Smooth muscle cell (in vitro differentiated cells): ENCODE results near the gene TMEM86B. TPM values are rescaled to one million over a fixed set of nuclear protein-coding genes. Genes with fewer than 3 reads are reported as not detected.

Source experiments
- DNase-seq: peaks from one replicate; lab custom pipeline; 2025; ENCODE audit not compliant: unreplicated experiment; lab: John Stamatoyannopoulos, UW
- H2AFZ ChIP-seq: fragments of 200-600 bp; sonication (generic); 2 replicates; pipeline ENCODE4 v1.6.0; 2016; ENCODE audit warnings: antibody characterized with exemption, low read depth, mild to moderate bottlenecking
- H3F3A ChIP-seq: fragments of 200-600 bp; sonication (generic); 2 replicates; pipeline ENCODE4 v1.6.0; 2017; ENCODE audit warnings: antibody characterized with exemption, low read depth
- H3K27ac ChIP-seq: fragments of 200-600 bp; sonication (generic); 2 replicates; pipeline ENCODE4 v1.5.1; 2016; ENCODE audit warnings: low read depth, mild to moderate bottlenecking
- H3K27me3 ChIP-seq: fragments of 200-600 bp; sonication (generic); 2 replicates; pipeline ENCODE4 v1.6.1; 2016; ENCODE audit warnings: low read depth, mild to moderate bottlenecking
- H3K36me3 ChIP-seq: fragments of 200-600 bp; sonication (generic); 2 replicates; pipeline ENCODE4 v1.5.1; 2016; ENCODE audit warnings: low read depth
- H3K4me1 ChIP-seq: fragments of 200-600 bp; sonication (generic); 2 replicates; pipeline ENCODE4 v1.5.1; 2016; ENCODE audit warnings: low read depth
- H3K4me2 ChIP-seq: fragments of 200-600 bp; sonication (generic); 2 replicates; pipeline ENCODE4 v1.6.0; 2016; ENCODE audit warnings: mild to moderate bottlenecking
- H3K4me3 ChIP-seq: fragments of 200-600 bp; sonication (generic); 2 replicates; pipeline ENCODE4 v1.5.1; 2016; ENCODE audit warnings: mild to moderate bottlenecking
- H3K79me2 ChIP-seq: fragments of 200-600 bp; sonication (generic); 2 replicates; pipeline ENCODE4 v1.6.0; 2016; ENCODE audit warnings: low read depth, mild to moderate bottlenecking
- H3K9ac ChIP-seq: fragments of 200-600 bp; sonication (generic); 2 replicates; pipeline ENCODE4 v1.6.0; 2016; ENCODE audit warnings: low read depth
- H3K9me3 ChIP-seq: fragments of 200-600 bp; sonication (generic); replicated peaks from 2 replicates; pipeline ENCODE4 v1.5.1; 2016; ENCODE audit warnings: low read depth
- H4K20me1 ChIP-seq: fragments of 200-600 bp; sonication (generic); 2 replicates; pipeline ENCODE4 v1.6.0; 2016; ENCODE audit warnings: low read depth
- CTCF ChIP-seq: fragments of 200-600 bp; sonication (generic); IDR thresholded peaks from 2 replicates; pipeline ENCODE4 v1.5.1; 2017; ENCODE audit warnings: borderline replicate concordance, mild to moderate bottlenecking, antibody characterized with exemption; ENCODE audit not compliant: insufficient read depth, poor library complexity, severe bottlenecking
- WGBS: methylation state at CpG from one replicate; pipeline ENCODE4 v1.1.7; 2016; ENCODE audit warnings: low lambda C conversion rate; 5-methylcytosine and 5-hydroxymethylcytosine counted together
- microRNA-seq: library from miRNA; unstranded; fragments of <30 nt; microRNA quantifications from one replicate; pipeline ENCODE4, GENCODE V29; 2016; ENCODE audit warnings: borderline number of aligned reads
- polyA plus RNA-seq: library from polyadenylated mRNA; unstranded; fragments of >200 nt; fragmentation: Nextera tagmentation; extraction: Ambion mirVana; gene quantifications from 2 replicates; pipeline ENCODE4 v1.2.1, GENCODE V29; 2016
- small RNA-seq: library from RNA; depleted of rRNA; stranded (forward); fragments of <200 nt; gene quantifications from one replicate; pipeline ENCODE3, GENCODE V24; 2014
- total RNA-seq: library from RNA; depleted of rRNA; stranded (reverse); fragments of >200 nt; gene quantifications from 2 replicates; pipeline ENCODE4 v1.2.3, GENCODE V29; 2014

TMEM86B gene
- total and polyA plus RNA-seq, 2 experiments from 2014 or later = 2.1 to 2.6 TPM

DNA sequence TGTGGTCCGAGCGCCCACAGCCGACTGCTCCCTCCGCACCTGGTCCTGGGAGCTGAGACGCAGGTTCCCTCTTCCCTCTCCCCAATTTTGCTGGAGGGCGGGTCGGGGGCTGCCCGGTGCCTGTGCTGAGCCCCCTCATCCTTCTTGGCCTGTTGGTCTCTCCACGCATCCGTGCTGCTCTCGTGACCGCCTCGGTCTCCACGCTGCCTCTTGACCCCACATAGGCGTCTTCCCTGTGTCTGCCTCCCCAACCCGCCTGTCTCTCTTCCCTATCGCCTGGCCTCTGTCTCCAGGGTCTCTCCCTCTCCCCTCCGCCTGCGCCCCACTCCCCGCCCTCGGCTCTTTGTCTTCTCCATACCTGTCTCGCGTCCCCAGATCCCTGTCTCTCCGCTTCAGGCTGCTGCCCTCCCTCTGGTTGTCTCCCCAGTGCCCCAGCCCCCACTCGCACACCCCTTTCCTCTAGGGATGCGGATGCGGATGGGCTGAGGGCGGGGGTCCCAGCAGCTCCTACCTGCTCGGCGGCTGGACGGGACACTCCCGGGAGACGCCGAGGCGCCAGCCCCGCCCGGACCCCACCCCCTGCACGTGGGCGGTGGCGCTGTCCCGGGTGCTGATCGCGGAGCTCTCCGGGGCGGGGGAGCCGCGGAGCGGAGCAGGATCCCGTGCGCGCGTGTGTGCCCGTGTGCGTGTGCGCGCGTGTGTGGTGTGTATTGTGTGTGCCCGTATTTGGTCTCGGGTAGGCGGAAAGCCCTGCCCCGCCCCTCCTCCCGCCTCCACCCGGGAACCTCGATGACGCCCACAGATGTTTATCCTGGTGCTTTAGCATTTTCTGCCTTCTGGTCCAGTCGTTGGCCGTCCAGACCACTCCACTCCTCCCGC, 48.7 kb downstream of the TMEM86B start, which contains the start of gene SYT5:
SYT5 (minus strand) TSS at position 684 of the 879 bp plus-strand sequence. CDS start 1,248 bp downstream, outside the sequence.
- Histone ChIP-seq H3K4me1 (no peaks in the 10 kb centered on the region), H3K27me3 (peaks cover 53% of the 10 kb centered on the region), H3K4me2 (peak within 1 kb of the TSS; percentile 93), H3F3A (no peaks in the 10 kb centered on the region), H4K20me1 (no peaks in the 10 kb centered on the region), H3K4me3 (peak within 1 kb of the TSS; percentile 56), H3K9me3 (no peaks in the 10 kb centered on the region), H3K79me2 (no peaks in the 10 kb centered on the region), H3K36me3 (no peaks in the 10 kb centered on the region), H3K27ac (no peak within 1 kb of the TSS), H2AFZ (no peak within 1 kb of the TSS), H3K9ac (peak within 1 kb of the TSS; percentile 11)
- DNase-seq = peak; percentile 18
- no peak for TF ChIP-seq CTCF
- 4% methylated on average over 49 of the region's 68 CpGs for WGBS

GRCh38 chr19:55178781-55179599, 49.6 kb downstream of the TMEM86B start:
- peaks cover 61% of the 10 kb centered on the region for H3K27me3 ChIP-seq
- no peak for TF ChIP-seq CTCF
- H3K4me1 ChIP-seq = no peaks in the 10 kb centered on the region
- H3K9ac ChIP-seq = peak overlapping the region; percentile 11
- no peaks in the 10 kb centered on the region for H3K9me3 ChIP-seq
- H3K27ac ChIP-seq = no peak overlapping the region
- no peak overlapping the region for H2AFZ ChIP-seq
- H3K36me3 ChIP-seq = no peaks in the 10 kb centered on the region
- WGBS = 7% methylated on average over 61 of the region's 61 CpGs
- peak overlapping the region; percentile 56 for H3K4me3 ChIP-seq
- H3F3A ChIP-seq = no peaks in the 10 kb centered on the region
- no peaks in the 10 kb centered on the region for H4K20me1 ChIP-seq
- peak; percentile 29 for DNase-seq
- peak overlapping the region; percentile 93 for H3K4me2 ChIP-seq
- no peaks in the 10 kb centered on the region for H3K79me2 ChIP-seq

Small RNAs within 50 kb of the gene (microRNA-seq; reads per million reads assigned to microRNA genes)
- gene MIR6802 (2.9 reads per million), gene MIR6803 (8.2 reads per million, percentile 8 among the genes with 10 or more reads in this experiment), gene MIR6804 (8.8 reads per million, percentile 11 among the genes with 10 or more reads in this experiment)

Small RNAs within 50 kb of the gene (small RNA-seq; reads per million reads assigned to genes)
- gene MIR6802 (not detected), gene MIR6803 (not detected), gene MIR6804 (not detected)

Other genes with a start within 250 kb of the TMEM86B start
- gene GP6, start 190.5 kb downstream of the TMEM86B start, total RNA-seq = 0.09 TPM in 1 of 2 replicates, not detected in the other
- gene GP6, start 190.5 kb downstream of the TMEM86B start, polyA plus RNA-seq = 1.8 TPM in 1 of 2 replicates, not detected in the other
- 7.8 and 13.5 TPM in 2 replicates for gene RDH13, start 165.6 kb downstream of the TMEM86B start, total RNA-seq
- gene RDH13, start 165.6 kb downstream of the TMEM86B start, polyA plus RNA-seq = 9.1 and 21.4 TPM in 2 replicates
- 21.4 and 32.9 TPM in 2 replicates for gene EPS8L1, start 152.9 kb downstream of the TMEM86B start, total RNA-seq
- 16.8 and 32.6 TPM in 2 replicates for gene EPS8L1, start 152.9 kb downstream of the TMEM86B start, polyA plus RNA-seq
- gene PPP1R12C, start 111.1 kb downstream of the TMEM86B start, total RNA-seq = 16.8 and 30.5 TPM in 2 replicates
- 26.1 and 32.1 TPM in 2 replicates for gene PPP1R12C, start 111.1 kb downstream of the TMEM86B start, polyA plus RNA-seq
- 24.9 and 27.1 TPM in 2 replicates for gene TNNT1, start 79.6 kb downstream of the TMEM86B start, total RNA-seq
- 24.5 and 54.0 TPM in 2 replicates for gene TNNT1, start 79.6 kb downstream of the TMEM86B start, polyA plus RNA-seq
- gene TNNI3, start 71.0 kb downstream of the TMEM86B start, total RNA-seq = not detected in 2 replicates
- gene TNNI3, start 71.0 kb downstream of the TMEM86B start, polyA plus RNA-seq = 1.8 and 3.0 TPM in 2 replicates
- gene DNAAF3, start 62.1 kb downstream of the TMEM86B start, total RNA-seq = 0.76 and 1.3 TPM in 2 replicates
- 0.97 and 1.4 TPM in 2 replicates for gene DNAAF3, start 62.1 kb downstream of the TMEM86B start, polyA plus RNA-seq
- gene SYT5, start 48.5 kb downstream of the TMEM86B start, total RNA-seq = not detected in 2 replicates
- gene SYT5, start 48.5 kb downstream of the TMEM86B start, polyA plus RNA-seq = 0.17 TPM in 1 of 2 replicates, not detected in the other
- 0.18 and 0.31 TPM in 2 replicates for gene PTPRH, start 19.3 kb downstream of the TMEM86B start, total RNA-seq
- gene PTPRH, start 19.3 kb downstream of the TMEM86B start, polyA plus RNA-seq = 0.46 TPM in 1 of 2 replicates, not detected in the other
- 26.7 and 31.1 TPM in 2 replicates for gene PPP6R1, start 30.3 kb upstream of the TMEM86B start, total RNA-seq
- 58.0 and 59.9 TPM in 2 replicates for gene PPP6R1, start 30.3 kb upstream of the TMEM86B start, polyA plus RNA-seq
- gene HSPBP1, start 51.3 kb upstream of the TMEM86B start, total RNA-seq = 21.5 and 22.1 TPM in 2 replicates
- 66.5 and 80.0 TPM in 2 replicates for gene HSPBP1, start 51.3 kb upstream of the TMEM86B start, polyA plus RNA-seq
- gene BRSK1, start 55.2 kb upstream of the TMEM86B start, total RNA-seq = 5.0 and 10.4 TPM in 2 replicates
- gene BRSK1, start 55.2 kb upstream of the TMEM86B start, polyA plus RNA-seq = 3.0 and 3.3 TPM in 2 replicates
- gene TMEM150B, start 96.6 kb upstream of the TMEM86B start, total RNA-seq = not detected in 2 replicates
- 0.22 TPM in 1 of 2 replicates, not detected in the other for gene TMEM150B, start 96.6 kb upstream of the TMEM86B start, polyA plus RNA-seq
- 12.2 and 26.1 TPM in 2 replicates for gene KMT5C, start 111.1 kb upstream of the TMEM86B start, total RNA-seq
- gene KMT5C, start 111.1 kb upstream of the TMEM86B start, polyA plus RNA-seq = 23.2 and 27.2 TPM in 2 replicates
- 0.18 and 0.31 TPM in 2 replicates for gene COX6B2, start 126.0 kb upstream of the TMEM86B start, total RNA-seq
- gene COX6B2, start 126.0 kb upstream of the TMEM86B start, polyA plus RNA-seq = 1.7 and 1.9 TPM in 2 replicates
- 0.58 TPM in 1 of 2 replicates, not detected in the other for gene GARIN5B, start 134.5 kb upstream of the TMEM86B start, total RNA-seq
- gene GARIN5B, start 134.5 kb upstream of the TMEM86B start, polyA plus RNA-seq = 0.07 and 0.35 TPM in 2 replicates
- 36.5 and 40.1 TPM in 2 replicates for gene IL11, start 141.7 kb upstream of the TMEM86B start, total RNA-seq
- gene IL11, start 141.7 kb upstream of the TMEM86B start, polyA plus RNA-seq = 66.4 and 68.1 TPM in 2 replicates
- not detected in 2 replicates for gene TMEM190, start 148.1 kb upstream of the TMEM86B start, total RNA-seq
- 8.2 and 11.1 TPM in 2 replicates for gene TMEM190, start 148.1 kb upstream of the TMEM86B start, polyA plus RNA-seq
- 0.58 and 2.6 TPM in 2 replicates for gene TMEM238, start 155.5 kb upstream of the TMEM86B start, total RNA-seq
- gene TMEM238, start 155.5 kb upstream of the TMEM86B start, polyA plus RNA-seq = 3.3 and 9.3 TPM in 2 replicates
- gene RPL28, start 157.2 kb upstream of the TMEM86B start, total RNA-seq = 824 and 1,108 TPM in 2 replicates
- gene RPL28, start 157.2 kb upstream of the TMEM86B start, polyA plus RNA-seq = 515 and 595 TPM in 2 replicates
- gene UBE2S, start 179.0 kb upstream of the TMEM86B start, total RNA-seq = 34.8 and 39.9 TPM in 2 replicates
- 162 and 171 TPM in 2 replicates for gene UBE2S, start 179.0 kb upstream of the TMEM86B start, polyA plus RNA-seq
- gene SHISA7, start 214.5 kb upstream of the TMEM86B start, total RNA-seq = not detected in 2 replicates
- gene SHISA7, start 214.5 kb upstream of the TMEM86B start, polyA plus RNA-seq = not detected in 2 replicates
- 47.3 and 56.5 TPM in 2 replicates for gene ISOC2, start 232.9 kb upstream of the TMEM86B start, total RNA-seq
- gene ISOC2, start 232.9 kb upstream of the TMEM86B start, polyA plus RNA-seq = 37.3 and 61.4 TPM in 2 replicates
- not detected in 2 replicates for gene C19orf85, start 236.0 kb upstream of the TMEM86B start, total RNA-seq
- not detected in 2 replicates for gene C19orf85, start 236.0 kb upstream of the TMEM86B start, polyA plus RNA-seq
- gene ZNF628, start 247.9 kb upstream of the TMEM86B start, total RNA-seq = 2.4 and 2.6 TPM in 2 replicates
- 1.3 and 2.0 TPM in 2 replicates for gene ZNF628, start 247.9 kb upstream of the TMEM86B start, polyA plus RNA-seq